Activated CD4-positive, alpha-beta T cell treated with anti-CD3 and anti-CD28 coated beads, Interleukin-2, amount 10 ng/mL, durations not matched to agents 7 days and 5 days (primary cell): Measurements from ENCODE around the gene SLC37A1. TPM values are rescaled to one million over a fixed set of nuclear protein-coding genes. Genes with fewer than 3 reads are reported as not detected.
"Not testable (repeated sequence)": the region's sequence is repeated elsewhere in the genome, so short reads cannot be mapped to it uniquely, and the experiment has no call there.

Experiments
- CTCF ChIA-PET: fragments of 350-600 bp; sonication (Branson Sonifier 250); formaldehyde crosslinking; loops from one replicate; lab custom pipeline; 2021; ENCODE audit warnings: antibody characterized with exemption; lab: Charles Lee
- POLR2A ChIA-PET: fragments of 350-600 bp; sonication (Branson Sonifier 250); formaldehyde crosslinking; loops from one replicate; lab custom pipeline; 2021; ENCODE audit warnings: antibody characterized with exemption; lab: Charles Lee
- DNase-seq: peaks from one replicate; pipeline ENCODE4 v3.0.0-alpha.2; 2020
- H3K27ac Mint-ChIP-seq: one replicate; pipeline ENCODE4 v1.8.0; 2021; ENCODE audit warnings: mild to moderate bottlenecking, moderate library complexity, mixed read lengths
- H3K27me3 Mint-ChIP-seq: one replicate; pipeline ENCODE4 v1.8.0; 2021; ENCODE audit warnings: mixed read lengths
- H3K36me3 Mint-ChIP-seq: one replicate; pipeline ENCODE4 v1.8.0; 2021; ENCODE audit warnings: low read depth, mixed read lengths
- H3K4me1 Mint-ChIP-seq: one replicate; pipeline ENCODE4 v1.8.0; 2021; ENCODE audit warnings: mixed read lengths
- H3K4me3 Mint-ChIP-seq: one replicate; pipeline ENCODE4 v1.8.0; 2021; ENCODE audit warnings: mild to moderate bottlenecking, moderate library complexity, mixed read lengths
- H3K9me3 Mint-ChIP-seq: one replicate; pipeline ENCODE4 v1.8.0; 2021; ENCODE audit warnings: mixed read lengths
- total RNA-seq, 2 experiments: library from RNA; stranded (reverse); gene quantifications; one replicate each; pipeline ENCODE4 v1.2.3, GENCODE V29; 2021

SLC37A1 gene
- total RNA-seq, 2 experiments from 2014 or later: 19.2 to 20.2 TPM

DNA sequence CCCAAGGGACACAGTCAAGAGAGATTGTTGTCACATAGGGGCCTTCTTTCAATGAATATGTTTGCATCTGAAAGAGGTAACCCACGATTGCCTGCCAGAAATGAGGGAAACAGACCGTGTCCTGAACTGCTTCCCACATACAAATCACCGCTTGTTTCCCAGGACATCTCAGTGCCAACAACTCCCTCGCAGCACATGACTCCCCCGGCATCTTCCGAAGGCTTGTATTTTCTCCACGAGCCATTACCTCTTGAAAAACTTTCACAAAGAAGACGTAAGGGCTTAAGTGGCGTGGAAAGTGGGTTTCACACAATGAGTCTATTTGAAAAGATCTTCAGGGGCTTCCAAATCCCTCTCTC is 108.1 kb downstream of the SLC37A1 start:
- H3K27ac Mint-ChIP-seq: no peak overlapping the region
- no peak for DNase-seq
- POLR2A ChIA-PET: no interaction called here

GRCh38 chr21:42622284-42622683 is 108.6 kb downstream of the SLC37A1 start:
- CTCF ChIA-PET: interaction anchor here (1.3 kb wide), 1 partner anchor 29 kb away, joined by 4 read pairs; no protein-coding TSS in a partner anchor
- Mint-ChIP-seq H3K4me1 (peaks cover 6% of the 10 kb centered on the region), H3K9me3 (no peaks in the 10 kb centered on the region)

More for the DNA sequence above, 108.1 kb downstream of the SLC37A1 start:
- no peaks in the 10 kb centered on the region for H3K36me3 Mint-ChIP-seq
- peaks cover 34% of the 10 kb centered on the region for H3K27me3 Mint-ChIP-seq
- H3K4me1 Mint-ChIP-seq: peaks cover 6% of the 10 kb centered on the region
- H3K4me3 Mint-ChIP-seq: no peak overlapping the region
- no peaks in the 10 kb centered on the region for H3K9me3 Mint-ChIP-seq
- CTCF ChIA-PET: no interaction called here

DNA sequence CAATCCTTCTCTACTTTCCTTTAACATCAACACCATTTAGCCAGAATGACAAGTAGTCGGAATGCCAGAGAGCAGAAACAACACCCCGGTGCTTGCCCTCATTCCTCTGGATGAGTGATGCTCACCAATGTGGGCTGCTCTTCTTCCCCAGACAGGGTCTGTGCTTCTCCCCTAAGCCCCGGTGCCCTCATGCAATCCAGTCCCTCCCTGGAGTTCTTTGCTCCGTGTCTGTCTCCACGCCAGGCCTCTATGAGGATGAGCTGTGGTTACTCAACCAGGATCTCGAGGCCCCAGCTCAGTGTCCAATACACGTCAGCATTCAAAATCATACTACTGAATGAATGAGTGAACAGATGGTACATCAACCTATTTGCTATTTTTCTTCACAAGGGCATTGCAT is 110.0 kb downstream of the SLC37A1 start:
- H3K4me3 Mint-ChIP-seq: no peak overlapping the region
- H3K27me3 Mint-ChIP-seq: peaks cover 30% of the 10 kb centered on the region
- DNase-seq: no peak
- H3K4me1 Mint-ChIP-seq: peaks cover 6% of the 10 kb centered on the region
- POLR2A ChIA-PET: no interaction called here
- H3K27ac Mint-ChIP-seq: no peak overlapping the region
- no peaks in the 10 kb centered on the region for H3K36me3 Mint-ChIP-seq
- CTCF ChIA-PET: no interaction called here
- H3K9me3 Mint-ChIP-seq: no peaks in the 10 kb centered on the region

More at GRCh38 chr21:42622284-42622683, 108.6 kb downstream of the SLC37A1 start:
- POLR2A ChIA-PET: no interaction called here
- H3K27ac Mint-ChIP-seq: no peak overlapping the region
- peaks cover 34% of the 10 kb centered on the region for H3K27me3 Mint-ChIP-seq
- H3K36me3 Mint-ChIP-seq: no peaks in the 10 kb centered on the region
- no peak overlapping the region for H3K4me3 Mint-ChIP-seq
- no peak for DNase-seq

DNA sequence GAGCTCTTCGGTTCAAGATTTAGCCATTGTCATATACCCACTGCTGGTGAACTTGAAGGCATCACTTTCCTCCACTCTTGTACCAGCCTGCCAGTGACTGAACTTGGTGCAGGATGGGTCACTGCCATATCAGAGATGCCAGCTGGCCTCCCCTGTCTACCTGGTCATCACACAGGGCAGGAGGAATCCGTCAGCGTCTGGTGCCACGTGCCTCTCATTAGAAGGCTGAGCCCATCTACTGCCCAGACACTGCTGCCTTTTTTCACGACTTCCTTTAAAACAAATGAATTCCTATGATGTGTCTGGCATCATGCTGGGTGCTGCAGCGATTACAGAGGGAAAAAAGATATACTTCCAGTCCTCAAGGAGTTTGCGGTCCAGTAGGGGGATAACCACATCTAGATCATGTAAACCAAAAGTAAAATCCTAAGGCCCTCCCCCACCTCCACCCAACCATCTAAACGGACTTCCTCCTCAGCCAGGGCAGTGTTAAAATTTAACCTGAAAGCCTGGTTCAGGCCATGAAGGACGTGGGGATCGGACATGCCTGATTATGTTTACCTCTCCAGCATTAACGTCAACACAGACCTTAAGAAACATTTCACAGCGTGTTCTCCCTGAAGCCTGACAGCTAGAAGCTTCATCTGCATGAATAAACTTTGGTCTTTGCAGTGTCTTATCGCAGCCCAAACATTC is 110.6 kb downstream of the SLC37A1 start:
- no peak overlapping the region for H3K4me3 Mint-ChIP-seq
- H3K27me3 Mint-ChIP-seq: peaks cover 24% of the 10 kb centered on the region
- ChIA-PET CTCF (no interaction called here), POLR2A (no interaction called here)
- no peaks in the 10 kb centered on the region for H3K36me3 Mint-ChIP-seq
- no peak for DNase-seq
- peaks cover 6% of the 10 kb centered on the region for H3K4me1 Mint-ChIP-seq
- H3K27ac Mint-ChIP-seq: no peak overlapping the region
- no peaks in the 10 kb centered on the region for H3K9me3 Mint-ChIP-seq

GRCh38 chr21:42624936-42625335 is 111.3 kb downstream of the SLC37A1 start:
- DNase-seq: no peak
- Mint-ChIP-seq H3K4me3 (no peak overlapping the region), H3K27ac (no peak overlapping the region), H3K36me3 (no peaks in the 10 kb centered on the region), H3K9me3 (no peaks in the 10 kb centered on the region), H3K27me3 (peaks cover 22% of the 10 kb centered on the region), H3K4me1 (peaks cover 6% of the 10 kb centered on the region)
- ChIA-PET POLR2A (no interaction called here), CTCF (no interaction called here)

DNA sequence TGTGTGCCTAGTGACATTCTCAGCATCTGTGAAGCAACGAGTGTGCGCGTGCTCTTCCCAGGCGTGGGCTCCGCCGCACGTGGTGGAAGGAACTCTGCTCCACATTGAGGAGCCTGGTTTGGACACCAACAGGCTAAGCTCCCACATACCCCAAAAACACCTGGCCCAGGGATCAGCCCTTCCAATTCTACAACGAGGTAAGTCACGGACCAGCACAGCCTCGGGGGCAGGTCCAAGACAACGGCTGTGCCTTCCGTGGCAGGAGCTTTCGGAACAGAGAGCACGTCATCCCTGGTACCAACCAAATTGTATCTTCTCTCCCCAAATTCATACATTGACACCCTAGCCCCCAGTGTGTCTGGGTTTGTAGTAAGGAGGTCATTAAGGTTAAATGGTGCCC is 112.5 kb downstream of the SLC37A1 start:
- no peak for DNase-seq
- Mint-ChIP-seq H3K27ac (no peak overlapping the region), H3K4me3 (no peak overlapping the region), H3K4me1 (peaks cover 9% of the 10 kb centered on the region), H3K27me3 (peaks cover 21% of the 10 kb centered on the region), H3K9me3 (no peaks in the 10 kb centered on the region), H3K36me3 (no peaks in the 10 kb centered on the region)
- CTCF ChIA-PET: no interaction called here
- POLR2A ChIA-PET: no interaction called here

DNA sequence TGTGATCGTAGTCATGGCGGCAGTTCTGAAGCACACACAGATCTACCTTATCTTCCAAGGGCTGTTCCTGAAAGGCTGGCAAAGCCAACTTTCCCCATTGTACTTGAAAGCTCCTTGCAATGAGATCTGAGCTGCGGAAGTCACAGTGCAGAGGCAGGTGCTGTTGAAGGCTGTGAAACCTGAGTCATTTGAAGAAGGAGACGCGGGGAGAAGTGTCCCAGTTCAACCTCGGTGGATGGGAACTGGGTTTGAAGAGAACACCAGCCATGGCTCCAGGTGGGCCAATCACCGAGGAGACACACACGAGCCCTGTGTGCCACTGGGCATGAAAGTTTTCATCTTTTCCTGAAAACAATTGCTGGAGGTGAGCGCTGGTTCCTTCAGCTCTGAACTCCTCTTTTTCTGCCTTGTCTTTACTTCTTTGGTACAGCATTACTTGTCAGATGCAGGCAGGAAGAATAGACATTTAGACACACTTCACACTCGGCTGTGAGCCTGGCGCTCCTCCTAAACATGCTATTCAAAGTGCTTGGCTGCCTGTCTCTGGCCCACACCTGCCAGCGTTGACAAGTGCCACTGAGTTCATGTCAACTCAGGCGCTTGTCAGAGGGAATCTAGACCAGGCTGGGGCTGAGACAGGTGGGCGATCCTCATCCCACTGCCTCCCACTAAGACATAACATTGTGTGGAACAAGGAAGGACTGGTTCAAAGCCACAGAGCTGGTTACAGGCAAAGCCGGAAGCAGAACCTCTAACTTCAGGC is 114.1 kb downstream of the SLC37A1 start:
- Mint-ChIP-seq H3K36me3 (no peaks in the 10 kb centered on the region), H3K27ac (no peak overlapping the region), H3K4me3 (no peak overlapping the region), H3K9me3 (no peaks in the 10 kb centered on the region), H3K27me3 (peaks cover 13% of the 10 kb centered on the region), H3K4me1 (peaks cover 10% of the 10 kb centered on the region)
- ChIA-PET POLR2A (no interaction called here), CTCF (no interaction called here)
- no peak for DNase-seq

DNA sequence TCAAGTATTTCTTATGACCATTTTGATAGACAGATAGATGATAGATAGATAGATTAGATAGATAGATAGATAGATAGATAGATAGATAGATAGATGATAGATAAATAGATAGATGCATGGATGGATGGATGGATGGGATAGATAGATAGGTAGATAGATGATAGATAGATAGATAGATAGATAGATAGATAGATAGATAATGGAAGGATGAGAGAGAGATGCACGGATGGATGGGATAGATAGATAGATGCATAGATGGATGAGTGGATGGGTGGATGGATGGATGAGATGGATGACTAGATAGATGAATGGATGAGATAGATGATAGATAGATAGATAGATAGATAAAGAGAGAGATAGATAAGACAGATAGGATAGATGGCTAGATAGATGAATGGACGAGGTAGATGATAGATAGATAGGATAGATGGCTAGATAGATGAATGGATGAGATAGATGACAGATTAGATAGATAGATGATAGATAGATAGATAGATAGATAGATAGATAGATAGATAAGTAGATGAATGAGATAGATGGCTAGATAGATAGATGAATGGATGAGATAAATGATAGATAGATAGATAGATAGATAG is 114.9 kb downstream of the SLC37A1 start:
- H3K27ac Mint-ChIP-seq, H3K27me3 Mint-ChIP-seq, H3K9me3 Mint-ChIP-seq, H3K4me3 Mint-ChIP-seq, CTCF ChIA-PET, POLR2A ChIA-PET, DNase-seq, H3K36me3 Mint-ChIP-seq: not testable (repeated sequence)
- peaks cover 10% of the 10 kb centered on the region for H3K4me1 Mint-ChIP-seq

GRCh38 chr21:42629933-42630589 is 116.4 kb downstream of the SLC37A1 start:
- H3K4me3 Mint-ChIP-seq: no peak overlapping the region
- no peaks in the 10 kb centered on the region for H3K9me3 Mint-ChIP-seq
- ChIA-PET POLR2A (no interaction called here), CTCF (no interaction called here)
- DNase-seq: no peak
- no peaks in the 10 kb centered on the region for H3K36me3 Mint-ChIP-seq
- H3K27ac Mint-ChIP-seq: no peak overlapping the region
- H3K27me3 Mint-ChIP-seq: peaks cover 5% of the 10 kb centered on the region
- peaks cover 4% of the 10 kb centered on the region for H3K4me1 Mint-ChIP-seq

DNA sequence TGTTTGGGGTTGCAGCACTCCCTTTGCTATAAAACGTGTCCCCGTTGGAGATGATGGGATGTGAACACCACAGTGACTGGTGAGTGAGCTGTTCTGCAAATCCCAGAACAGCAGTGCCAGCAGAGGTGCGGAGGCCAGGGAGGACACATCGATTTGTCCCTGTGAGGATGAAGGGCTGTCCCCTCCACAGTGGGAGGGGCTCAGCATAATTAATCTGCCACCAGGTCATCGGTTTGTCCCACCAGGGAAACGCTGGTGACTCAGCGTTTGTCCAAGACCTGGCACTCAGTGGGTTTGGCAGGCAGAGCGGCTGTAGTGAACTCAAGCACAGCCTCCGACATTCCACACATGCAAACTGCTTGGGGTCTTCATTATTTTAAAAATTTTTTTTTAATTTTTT is 117.0 kb downstream of the SLC37A1 start:
- peaks cover 5% of the 10 kb centered on the region for H3K27me3 Mint-ChIP-seq
- CTCF ChIA-PET: no interaction called here
- H3K4me3 Mint-ChIP-seq: no peak overlapping the region
- H3K4me1 Mint-ChIP-seq: peaks cover 4% of the 10 kb centered on the region
- H3K27ac Mint-ChIP-seq: no peak overlapping the region
- POLR2A ChIA-PET: no interaction called here
- DNase-seq: no peak
- H3K9me3 Mint-ChIP-seq: no peaks in the 10 kb centered on the region
- H3K36me3 Mint-ChIP-seq: no peaks in the 10 kb centered on the region
